GM12878 (cell line): ENCODE data around the gene RERE. TPM values are rescaled to one million over a fixed set of nuclear protein-coding genes. Genes with fewer than 3 reads are reported as not detected.

Experiments
- ATAC-seq: fragments of 200-7000 bp; cut with Tn5 transposase; 3 replicates; pipeline ENCODE4 v1.9.1; 2020; ENCODE audit warnings: mild to moderate bottlenecking, moderate library complexity
- BruUV-seq: library from RNA; stranded (reverse); fragments of 400-500 nt; replicated peaks from 2 replicates; lab custom pipeline; 2021; lab: Mats Ljungman, UMichigan
- CTCF ChIA-PET: fragments of 300-600 bp; sonication (Branson Sonifier 250); formaldehyde crosslinking; extraction: SDS; loops from one replicate; lab custom pipeline; 2021; ENCODE audit warnings: inconsistent platforms; lab: Yijun Ruan, JAX
- POLR2A ChIA-PET: fragments of 350-600 bp; formaldehyde crosslinking; extraction: SDS; loops from one replicate; lab custom pipeline; 2021; ENCODE audit warnings: inconsistent platforms; lab: Charles Lee
- RAD21 ChIA-PET: fragments of 300-600 bp; sonication (Branson Sonifier 250); formaldehyde crosslinking; loops from one replicate; lab custom pipeline; 2023; ENCODE audit warnings: antibody characterized with exemption; ENCODE audit not compliant: unreplicated experiment; lab: Charles Lee
- SMC1A ChIA-PET: fragments of 300-600 bp; sonication (Branson Sonifier 250); formaldehyde crosslinking; loops from one replicate; lab custom pipeline; 2023; ENCODE audit not compliant: unreplicated experiment, uncharacterized antibody; lab: Charles Lee
- DNase-seq: peaks from one replicate; pipeline ENCODE4 v3.0.0-alpha.2; 2011; ENCODE audit warnings: low read depth, low spot score
- FAIRE-seq: peaks from 3 replicates; lab custom pipeline; 2011; peaks lifted over from hg19 to GRCh38; lab: Jason Lieb, UNC
- H2AFZ ChIP-seq: 2 replicates; pipeline ENCODE4 v1.6.0; 2011; ENCODE audit warnings: low read depth, low read length, control low read depth; ENCODE audit not compliant: control insufficient read depth
- H3K27ac ChIP-seq: 2 replicates; pipeline ENCODE4 v1.5.1; 2011; ENCODE audit warnings: control low read depth; ENCODE audit not compliant: control insufficient read depth, insufficient read depth
- H3K27me3 ChIP-seq, 2 experiments: replicated peaks in 1 of 2; 2 replicates each; pipeline versions ENCODE4 v1.6.0 to v1.6.1; 2011; ENCODE audit warnings: low read length in 1 of 2; ENCODE audit not compliant: control insufficient read depth in 2 of 2, insufficient read depth in 2 of 2
- H3K36me3 ChIP-seq, 2 experiments: 2 replicates each; pipeline ENCODE4 v1.5.1; 2011; ENCODE audit warnings: low read length in 1 of 2; ENCODE audit not compliant: control insufficient read depth in 2 of 2, insufficient read depth in 2 of 2
- H3K4me1 ChIP-seq: 2 replicates; pipeline ENCODE4 v1.6.1; 2011; ENCODE audit warnings: mild to moderate bottlenecking, low read length, moderate library complexity, mixed read lengths; ENCODE audit not compliant: control insufficient read depth, insufficient read depth
- H3K4me2 ChIP-seq: 2 replicates; pipeline ENCODE4 v1.6.0; 2011; ENCODE audit warnings: control low read depth; ENCODE audit not compliant: control insufficient read depth, insufficient read depth
- H3K4me3 ChIP-seq: fragments of 200-600 bp; sonication (generic); 2 replicates; pipeline ENCODE4 v1.5.1; 2016
- H3K79me2 ChIP-seq: 2 replicates; pipeline ENCODE4 v1.6.0; 2011; ENCODE audit warnings: low read length; ENCODE audit not compliant: control insufficient read depth, insufficient read depth
- H3K9ac ChIP-seq: 2 replicates; pipeline ENCODE4 v1.8.0; 2011; ENCODE audit warnings: low read length, control low read depth, mixed read lengths; ENCODE audit not compliant: control insufficient read depth, insufficient read depth
- H3K9me3 ChIP-seq: replicated peaks from 3 replicates; pipeline ENCODE4 v1.5.1; 2011; ENCODE audit warnings: mild to moderate bottlenecking, low read length; ENCODE audit not compliant: control insufficient read depth, insufficient read depth
- H4K20me1 ChIP-seq: 2 replicates; pipeline ENCODE4 v1.6.0; 2011; ENCODE audit not compliant: control insufficient read depth, insufficient read depth
- BCL11A ChIP-seq: IDR thresholded peaks from 2 replicates; pipeline ENCODE4 v1.6.1; 2011; ENCODE audit warnings: low read depth, low read length
- BRCA1 ChIP-seq: IDR thresholded peaks from 2 replicates; pipeline ENCODE4 v1.6.1; 2011; ENCODE audit warnings: low read depth, low read length, improper control_type of control experiment
- CBX5 ChIP-seq: sonication (generic); IDR thresholded peaks from 2 replicates; pipeline ENCODE4 v1.6.1; 2016; ENCODE audit warnings: low read depth, moderate library complexity, mild to moderate bottlenecking, inconsistent platforms
- EP300 ChIP-seq, 2 experiments: fragments of 150-350 bp in 1 of 2; IDR thresholded peaks; 2 replicates each; pipeline ENCODE4 v1.6.1; 2011 to 2012; ENCODE audit warnings: low read depth in 2 of 2, low read length in 2 of 2, borderline replicate concordance in 1 of 2, improper control_type of control experiment in 1 of 2, inconsistent platforms in 1 of 2; ENCODE audit not compliant: control insufficient read depth in 1 of 2
- FOXM1 ChIP-seq: IDR thresholded peaks from 2 replicates; pipeline ENCODE4 v1.6.1; 2012; ENCODE audit warnings: low read depth, mild to moderate bottlenecking, inconsistent platforms, low read length, moderate library complexity
- KAT2A ChIP-seq: conservative IDR thresholded peaks from 2 replicates; pipeline ENCODE4 v1.6.1; 2011; ENCODE audit warnings: low read depth, low read length; ENCODE audit not compliant: control insufficient read depth
- SREBF2 ChIP-seq: IDR thresholded peaks from 2 replicates; pipeline ENCODE4 v1.6.1; 2012; ENCODE audit warnings: mild to moderate bottlenecking, low read length
- ZNF384 ChIP-seq: IDR thresholded peaks from 2 replicates; pipeline ENCODE4 v1.6.1; 2012; ENCODE audit warnings: low read depth, mild to moderate bottlenecking, low read length, improper control_type of control experiment, borderline replicate concordance
- WGBS: methylation state at CpG from one replicate; pipeline ENCODE4 v1.1.6; 2016; ENCODE audit warnings: low lambda C conversion rate; ENCODE audit not compliant: insufficient replicate concordance, insufficient coverage; ENCODE audit errors: missing lambda C conversion rate; 5-methylcytosine and 5-hydroxymethylcytosine counted together
- in situ Hi-C: fragments of 300-500 bp; cut with MboI; formaldehyde crosslinking; loops from 9 replicates; pipeline ENCODE4 v1.14.3; 2018; ENCODE audit warnings: mixed read lengths
- intact Hi-C: fragments of 100-400 bp; cut with micrococcal nuclease; formaldehyde crosslinking; loops from one replicate; pipeline ENCODE4 v1.14.2; 2022; ENCODE audit not compliant: unreplicated experiment
- polyA plus RNA-seq, 11 experiments: library from polyadenylated mRNA; depleted of rRNA in 4 of 11; unstranded in 6 of 11; stranded (reverse) in 5 of 11; fragments of >200 nt; fragmentation: Nextera tagmentation in 4 of 11; fragmentation: Illumina TruSeq in 1 of 11; extraction: Ambion mirVana in 4 of 11; extraction: Trizol in 1 of 11; gene quantifications; 1 replicate in 1 of 11; 2 replicates in 10 of 11; pipeline versions ENCODE4 v1.2.1 to v1.2.3, GENCODE V29; 2011 to 2016; ENCODE audit warnings: inconsistent platforms in 2 of 11, missing spikeins in 2 of 11, low read depth in 1 of 11
- total RNA-seq, 4 experiments: library from RNA; depleted of rRNA in 3 of 4; stranded (reverse); fragments of >200 nt in 3 of 4; fragmentation: Illumina TruSeq in 1 of 4; extraction: Trizol in 1 of 4; gene quantifications; 2 replicates each; pipeline versions ENCODE4 v1.2.1 to v1.2.3, GENCODE V29; 2013 to 2021
- TF ChIP-seq, protein P1 (sequence below): fragments of 450-650 bp; IDR thresholded peaks from 2 replicates; pipeline ENCODE4 v1.6.1; 2016; ENCODE audit warnings: mild to moderate bottlenecking
- TF ChIP-seq, protein P2 (sequence below): IDR thresholded peaks from 2 replicates; pipeline ENCODE4 v1.6.1; 2012; ENCODE audit warnings: low read depth, low read length, improper control_type of control experiment
- TF ChIP-seq, protein P3 (sequence below), 3 experiments: IDR thresholded peaks in 2 of 3; conservative IDR thresholded peaks in 1 of 3; 2 replicates each; pipeline ENCODE4 v1.5.1; 2011; ENCODE audit warnings: low read depth in 3 of 3, low read length in 3 of 3, mild to moderate bottlenecking in 3 of 3, control low read depth in 2 of 3, moderate library complexity in 2 of 3, inconsistent platforms in 1 of 3, mixed read lengths in 1 of 3; ENCODE audit not compliant: control insufficient read depth in 2 of 3, insufficient read depth in 1 of 3; ENCODE audit errors: extremely low read depth in 1 of 3
- TF ChIP-seq, protein P4 (sequence below): IDR thresholded peaks from 2 replicates; pipeline ENCODE4 v1.6.1; 2012; ENCODE audit warnings: low read length, inconsistent platforms

The RERE gene
- total and polyA plus RNA-seq, 10 of the 15 experiments (the other 5 are each of a cell fraction or from before 2014, with no cell fraction given): 5.2 to 60.5 (median 20.2) TPM

DNA sequence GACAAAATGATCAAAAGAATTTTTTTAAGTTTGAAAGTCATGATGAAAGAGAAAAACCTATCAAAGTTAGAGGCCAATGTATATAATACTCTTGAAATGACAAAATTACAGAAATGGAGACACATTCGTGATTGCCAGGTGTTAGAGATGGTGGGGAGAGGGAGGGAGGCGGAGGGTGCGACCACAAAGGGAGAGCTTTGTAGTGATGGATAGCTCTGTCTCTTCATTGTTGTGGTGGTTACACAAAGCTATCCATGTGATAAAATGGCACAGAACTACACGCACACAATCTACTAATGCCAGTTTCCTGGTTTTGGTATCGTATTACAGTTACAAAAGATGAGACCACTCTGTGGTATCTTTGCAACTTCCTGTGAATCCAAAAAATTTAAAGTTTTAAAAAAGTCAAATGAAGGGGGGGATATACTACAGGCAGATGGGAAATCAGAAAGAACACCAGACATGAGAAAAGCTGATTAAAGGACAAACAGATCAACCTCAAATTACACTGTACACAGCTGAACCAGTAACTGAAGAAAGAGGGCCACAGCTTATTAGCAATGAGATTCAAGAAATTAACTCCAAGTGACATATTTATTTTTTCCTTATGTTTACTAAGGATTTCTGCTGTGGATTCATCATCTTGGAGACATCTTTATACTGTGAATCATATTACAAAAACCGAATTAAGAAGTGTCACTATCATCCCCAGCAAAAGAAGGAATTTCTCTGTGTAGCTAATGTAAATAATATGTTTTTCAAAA, 300.5 kb downstream of the RERE start:
- H3K36me3 ChIP-seq: no peaks in the 10 kb centered on the region; a peak in 1 of 4 replicates
- WGBS: 56% methylated on average over 6 of the region's 6 CpGs
- H3K4me3 ChIP-seq: no peak overlapping the region
- H2AFZ ChIP-seq: no peak overlapping the region
- H3K4me2 ChIP-seq: peak overlapping the region; percentile 18; the same call in 1 of the 2 replicates
- H3K9ac ChIP-seq: no peak overlapping the region
- SMC1A ChIA-PET: interaction anchor here (0.5 to 5.4 kb wide), 12 partner anchors 9 to 188 kb away, joined by 3 to 34 read pairs (median 4); no protein-coding TSS in a partner anchor
- POLR2A ChIA-PET: interaction anchor here (0.6 to 2.7 kb wide), 5 partner anchors 9 to 86 kb away, joined by 3 to 14 read pairs (median 5); no protein-coding TSS in a partner anchor
- DNase-seq (no peak), ATAC-seq (peak; percentile 89), FAIRE-seq (no peak)
- H3K27ac ChIP-seq: peak overlapping the region; percentile 1; the same call in 1 of the 2 replicates
- no peaks in the 10 kb centered on the region for H3K27me3 ChIP-seq
- in situ Hi-C loops (no loop called here), intact Hi-C loops (no loop called here)
- CTCF ChIA-PET: interaction anchor here (0.8 to 1.3 kb wide), 3 partner anchors 93 to 210 kb away, joined by 3 to 4 read pairs (median 3); no protein-coding TSS in a partner anchor
- H3K79me2 ChIP-seq: no peaks in the 10 kb centered on the region; the same call in 1 of the 2 replicates
- no peaks in the 10 kb centered on the region for H3K9me3 ChIP-seq
- no peaks in the 10 kb centered on the region for H4K20me1 ChIP-seq
- RAD21 ChIA-PET: interaction anchor here (0.6 to 1.2 kb wide), 4 partner anchors 9 to 40 kb away, joined by 3 to 8 read pairs (median 4); no protein-coding TSS in a partner anchor
- peaks cover 11% of the 10 kb centered on the region for H3K4me1 ChIP-seq
- no TSS peak for BruUV-seq
- TF ChIP-seq ZNF384: no peak
- TF ChIP-seq BRCA1: no peak
- TF ChIP-seq SREBF2: no peak
- TF ChIP-seq CBX5: no peak
- TF ChIP-seq KAT2A: no peak
- no peak for TF ChIP-seq BCL11A
- TF ChIP-seq, protein P1, sequence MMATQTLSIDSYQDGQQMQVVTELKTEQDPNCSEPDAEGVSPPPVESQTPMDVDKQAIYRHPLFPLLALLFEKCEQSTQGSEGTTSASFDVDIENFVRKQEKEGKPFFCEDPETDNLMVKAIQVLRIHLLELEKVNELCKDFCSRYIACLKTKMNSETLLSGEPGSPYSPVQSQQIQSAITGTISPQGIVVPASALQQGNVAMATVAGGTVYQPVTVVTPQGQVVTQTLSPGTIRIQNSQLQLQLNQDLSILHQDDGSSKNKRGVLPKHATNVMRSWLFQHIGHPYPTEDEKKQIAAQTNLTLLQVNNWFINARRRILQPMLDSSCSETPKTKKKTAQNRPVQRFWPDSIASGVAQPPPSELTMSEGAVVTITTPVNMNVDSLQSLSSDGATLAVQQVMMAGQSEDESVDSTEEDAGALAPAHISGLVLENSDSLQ: peak; percentile 74
- peak; percentile 37; the same call in 1 of the 2 replicates for TF ChIP-seq FOXM1
- TF ChIP-seq, protein P2, sequence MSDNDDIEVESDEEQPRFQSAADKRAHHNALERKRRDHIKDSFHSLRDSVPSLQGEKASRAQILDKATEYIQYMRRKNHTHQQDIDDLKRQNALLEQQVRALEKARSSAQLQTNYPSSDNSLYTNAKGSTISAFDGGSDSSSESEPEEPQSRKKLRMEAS: no peak
- TF ChIP-seq, protein P3, sequence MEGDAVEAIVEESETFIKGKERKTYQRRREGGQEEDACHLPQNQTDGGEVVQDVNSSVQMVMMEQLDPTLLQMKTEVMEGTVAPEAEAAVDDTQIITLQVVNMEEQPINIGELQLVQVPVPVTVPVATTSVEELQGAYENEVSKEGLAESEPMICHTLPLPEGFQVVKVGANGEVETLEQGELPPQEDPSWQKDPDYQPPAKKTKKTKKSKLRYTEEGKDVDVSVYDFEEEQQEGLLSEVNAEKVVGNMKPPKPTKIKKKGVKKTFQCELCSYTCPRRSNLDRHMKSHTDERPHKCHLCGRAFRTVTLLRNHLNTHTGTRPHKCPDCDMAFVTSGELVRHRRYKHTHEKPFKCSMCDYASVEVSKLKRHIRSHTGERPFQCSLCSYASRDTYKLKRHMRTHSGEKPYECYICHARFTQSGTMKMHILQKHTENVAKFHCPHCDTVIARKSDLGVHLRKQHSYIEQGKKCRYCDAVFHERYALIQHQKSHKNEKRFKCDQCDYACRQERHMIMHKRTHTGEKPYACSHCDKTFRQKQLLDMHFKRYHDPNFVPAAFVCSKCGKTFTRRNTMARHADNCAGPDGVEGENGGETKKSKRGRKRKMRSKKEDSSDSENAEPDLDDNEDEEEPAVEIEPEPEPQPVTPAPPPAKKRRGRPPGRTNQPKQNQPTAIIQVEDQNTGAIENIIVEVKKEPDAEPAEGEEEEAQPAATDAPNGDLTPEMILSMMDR (IDR thresholded peaks at IDR 0.05 in 2 of 3, conservative IDR thresholded peaks at IDR 0.05 in 1 of 3; ENCODE audit: control insufficient read depth in 2 of 3, extremely low read depth in 1 of 3, insufficient read depth in 1 of 3, low read depth in 3 of 3, low read length in 3 of 3): no peak
- 0 out of 4 replicates have a peak, but pooled peaks of 1 of the 2 experiments have one; percentile 21 for TF ChIP-seq EP300 (IDR thresholded peaks at IDR 0.05; ENCODE audit: borderline replicate concordance in 1 of 2, control insufficient read depth in 1 of 2, low read depth in 2 of 2, low read length in 2 of 2)
- TF ChIP-seq, protein P4, sequence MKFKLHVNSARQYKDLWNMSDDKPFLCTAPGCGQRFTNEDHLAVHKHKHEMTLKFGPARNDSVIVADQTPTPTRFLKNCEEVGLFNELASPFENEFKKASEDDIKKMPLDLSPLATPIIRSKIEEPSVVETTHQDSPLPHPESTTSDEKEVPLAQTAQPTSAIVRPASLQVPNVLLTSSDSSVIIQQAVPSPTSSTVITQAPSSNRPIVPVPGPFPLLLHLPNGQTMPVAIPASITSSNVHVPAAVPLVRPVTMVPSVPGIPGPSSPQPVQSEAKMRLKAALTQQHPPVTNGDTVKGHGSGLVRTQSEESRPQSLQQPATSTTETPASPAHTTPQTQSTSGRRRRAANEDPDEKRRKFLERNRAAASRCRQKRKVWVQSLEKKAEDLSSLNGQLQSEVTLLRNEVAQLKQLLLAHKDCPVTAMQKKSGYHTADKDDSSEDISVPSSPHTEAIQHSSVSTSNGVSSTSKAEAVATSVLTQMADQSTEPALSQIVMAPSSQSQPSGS: no peak
